ENCODE data around the gene FBLN2. TPM values are rescaled to one million over a fixed set of nuclear protein-coding genes. Genes with fewer than 3 reads are reported as not detected.

FBLN2 gene
- total RNA-seq, 1 donor from 2014 or later: 413 TPM

GRCh38 chr3:13683772-13684171, 134.8 kb downstream of the FBLN2 start:
- no peak overlapping the region for H3K27ac Mint-ChIP-seq (ENCODE audit: unreplicated experiment)
- DNase-seq (ENCODE audit: low spot score): no peak
- no peaks in the 10 kb centered on the region for H3K36me3 Mint-ChIP-seq (ENCODE audit: low read depth)
- no peak overlapping the region for H3K4me3 Mint-ChIP-seq (ENCODE audit: unreplicated experiment)
- peaks cover 61% of the 10 kb centered on the region for H3K27me3 Mint-ChIP-seq (ENCODE audit: low read depth)
- H3K4me1 Mint-ChIP-seq (ENCODE audit: low read depth): no peaks in the 10 kb centered on the region
- TF ChIP-seq, protein P1, sequence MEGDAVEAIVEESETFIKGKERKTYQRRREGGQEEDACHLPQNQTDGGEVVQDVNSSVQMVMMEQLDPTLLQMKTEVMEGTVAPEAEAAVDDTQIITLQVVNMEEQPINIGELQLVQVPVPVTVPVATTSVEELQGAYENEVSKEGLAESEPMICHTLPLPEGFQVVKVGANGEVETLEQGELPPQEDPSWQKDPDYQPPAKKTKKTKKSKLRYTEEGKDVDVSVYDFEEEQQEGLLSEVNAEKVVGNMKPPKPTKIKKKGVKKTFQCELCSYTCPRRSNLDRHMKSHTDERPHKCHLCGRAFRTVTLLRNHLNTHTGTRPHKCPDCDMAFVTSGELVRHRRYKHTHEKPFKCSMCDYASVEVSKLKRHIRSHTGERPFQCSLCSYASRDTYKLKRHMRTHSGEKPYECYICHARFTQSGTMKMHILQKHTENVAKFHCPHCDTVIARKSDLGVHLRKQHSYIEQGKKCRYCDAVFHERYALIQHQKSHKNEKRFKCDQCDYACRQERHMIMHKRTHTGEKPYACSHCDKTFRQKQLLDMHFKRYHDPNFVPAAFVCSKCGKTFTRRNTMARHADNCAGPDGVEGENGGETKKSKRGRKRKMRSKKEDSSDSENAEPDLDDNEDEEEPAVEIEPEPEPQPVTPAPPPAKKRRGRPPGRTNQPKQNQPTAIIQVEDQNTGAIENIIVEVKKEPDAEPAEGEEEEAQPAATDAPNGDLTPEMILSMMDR (IDR thresholded peaks at IDR 0.05): no peak
- H3K9me3 Mint-ChIP-seq (ENCODE audit: low read depth): no peaks in the 10 kb centered on the region

- H3K4me3 Mint-ChIP-seq (ENCODE audit: unreplicated experiment): no peak overlapping the region
- DNase-seq (ENCODE audit: low spot score): no peak
- no peaks in the 10 kb centered on the region for H3K9me3 Mint-ChIP-seq (ENCODE audit: low read depth)
- peaks cover 61% of the 10 kb centered on the region for H3K27me3 Mint-ChIP-seq (ENCODE audit: low read depth)
- H3K27ac Mint-ChIP-seq (ENCODE audit: unreplicated experiment): no peak overlapping the region
- TF ChIP-seq, protein P1 (IDR thresholded peaks at IDR 0.05): no peak
- no peaks in the 10 kb centered on the region for H3K36me3 Mint-ChIP-seq (ENCODE audit: low read depth)
- no peaks in the 10 kb centered on the region for H3K4me1 Mint-ChIP-seq (ENCODE audit: low read depth)
These were observed 135.4 kb downstream of the FBLN2 start for GRCh38 chr3:13684350-13684749.

DNA sequence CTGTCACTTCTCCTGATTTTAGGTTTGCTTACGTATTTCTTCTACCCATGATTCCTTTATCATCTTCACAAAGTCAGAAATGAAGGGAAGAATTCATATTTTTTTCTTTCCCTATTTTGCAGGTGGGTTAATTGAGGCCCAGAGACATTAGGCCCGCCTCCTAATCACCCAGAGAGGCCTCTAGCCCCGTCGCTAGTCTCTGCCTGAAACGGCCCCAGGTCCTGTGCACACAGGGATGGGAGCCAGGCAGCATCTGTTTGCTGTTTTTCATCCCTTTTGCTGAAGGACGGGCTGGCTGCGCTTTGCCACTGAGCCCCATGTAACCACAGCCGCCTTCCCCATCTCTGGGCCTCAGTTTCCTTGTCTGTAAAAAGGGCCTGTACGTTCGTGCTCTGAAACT, 135.9 kb downstream of the FBLN2 start:
- Mint-ChIP-seq H3K4me3 (ENCODE audit: unreplicated experiment) (no peak overlapping the region), H3K9me3 (ENCODE audit: low read depth) (no peaks in the 10 kb centered on the region), H3K36me3 (ENCODE audit: low read depth) (no peaks in the 10 kb centered on the region), H3K27ac (ENCODE audit: unreplicated experiment) (no peak overlapping the region), H3K4me1 (ENCODE audit: low read depth) (no peaks in the 10 kb centered on the region), H3K27me3 (ENCODE audit: low read depth) (peaks cover 60% of the 10 kb centered on the region)
- TF ChIP-seq, protein P1 (IDR thresholded peaks at IDR 0.05): no peak
- DNase-seq (ENCODE audit: low spot score): no peak

- Mint-ChIP-seq H3K4me3 (ENCODE audit: unreplicated experiment) (no peak overlapping the region), H3K4me1 (ENCODE audit: low read depth) (no peaks in the 10 kb centered on the region), H3K27me3 (ENCODE audit: low read depth) (peaks cover 58% of the 10 kb centered on the region), H3K27ac (ENCODE audit: unreplicated experiment) (no peak overlapping the region), H3K9me3 (ENCODE audit: low read depth) (no peaks in the 10 kb centered on the region), H3K36me3 (ENCODE audit: low read depth) (no peaks in the 10 kb centered on the region)
- TF ChIP-seq, protein P1 (IDR thresholded peaks at IDR 0.05): no peak
- DNase-seq (ENCODE audit: low spot score): no peak
These were observed 136.8 kb downstream of the FBLN2 start for GRCh38 chr3:13685721-13686120.

DNA sequence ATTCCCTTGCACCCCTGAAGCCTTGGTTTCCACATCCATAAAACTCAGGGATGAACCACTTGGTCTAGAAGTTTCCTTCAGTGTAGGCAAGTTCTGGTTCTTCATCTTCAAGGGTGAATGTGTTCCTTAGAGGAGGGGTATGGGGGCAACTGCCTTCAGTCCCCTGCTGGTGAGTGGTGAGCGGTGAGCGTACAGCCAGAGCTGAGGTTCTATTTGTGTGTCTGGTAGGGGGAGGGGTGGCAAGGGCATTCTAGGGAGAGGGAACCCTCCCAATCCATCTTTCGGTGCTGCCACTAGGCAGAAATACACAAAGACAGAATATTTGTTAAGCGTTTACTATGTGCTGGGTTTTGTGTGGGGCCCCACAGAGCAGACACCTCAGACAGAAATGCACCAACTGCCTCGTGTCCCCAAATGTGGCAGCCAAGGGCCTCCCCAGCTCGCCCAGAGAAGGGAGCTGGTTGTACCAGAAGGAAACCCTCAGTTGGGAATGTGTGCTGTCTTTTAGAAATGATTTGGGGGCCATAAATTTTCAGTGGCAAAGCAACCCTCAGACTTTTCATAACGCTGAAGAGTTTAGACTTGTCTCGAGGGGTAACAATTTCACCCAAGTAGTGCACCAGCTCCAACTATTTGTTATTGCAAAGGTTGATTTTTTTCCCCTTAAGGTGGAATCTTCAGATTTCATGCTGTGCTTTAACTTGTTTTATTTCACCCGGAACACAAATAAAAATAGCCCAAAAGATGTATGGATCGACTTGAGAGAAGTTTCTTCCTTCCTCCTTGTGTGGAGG, 137.6 kb downstream of the FBLN2 start:
- no peak for DNase-seq (ENCODE audit: low spot score)
- Mint-ChIP-seq H3K27ac (ENCODE audit: unreplicated experiment) (no peak overlapping the region), H3K9me3 (ENCODE audit: low read depth) (no peaks in the 10 kb centered on the region), H3K4me1 (ENCODE audit: low read depth) (no peaks in the 10 kb centered on the region), H3K36me3 (ENCODE audit: low read depth) (no peaks in the 10 kb centered on the region), H3K4me3 (ENCODE audit: unreplicated experiment) (no peak overlapping the region), H3K27me3 (ENCODE audit: low read depth) (peaks cover 62% of the 10 kb centered on the region)
- TF ChIP-seq, protein P1 (IDR thresholded peaks at IDR 0.05): no peak
